ENCODE measurements around the gene MVB12B.

DNA sequence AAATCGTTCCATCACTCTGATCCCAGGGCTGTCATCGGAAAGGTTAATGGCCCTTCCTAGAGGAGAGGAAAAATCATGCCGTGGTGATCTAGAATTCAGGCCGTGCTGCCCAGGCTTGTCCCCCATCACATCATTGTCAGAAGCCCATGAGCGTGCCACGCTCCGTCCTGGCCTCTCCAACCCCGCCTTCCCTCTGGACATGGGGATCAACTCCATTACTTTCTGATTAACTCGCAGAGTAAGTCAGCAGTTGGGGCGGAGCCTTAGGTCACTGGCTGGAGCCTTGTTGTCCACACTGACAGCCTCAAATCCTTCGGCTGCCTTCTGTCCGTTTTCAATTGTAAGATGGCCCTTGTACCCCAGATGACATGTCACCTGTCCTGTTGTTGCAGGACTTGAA, 75.0 kb downstream of the MVB12B start:
- TF ChIP-seq, protein P1, sequence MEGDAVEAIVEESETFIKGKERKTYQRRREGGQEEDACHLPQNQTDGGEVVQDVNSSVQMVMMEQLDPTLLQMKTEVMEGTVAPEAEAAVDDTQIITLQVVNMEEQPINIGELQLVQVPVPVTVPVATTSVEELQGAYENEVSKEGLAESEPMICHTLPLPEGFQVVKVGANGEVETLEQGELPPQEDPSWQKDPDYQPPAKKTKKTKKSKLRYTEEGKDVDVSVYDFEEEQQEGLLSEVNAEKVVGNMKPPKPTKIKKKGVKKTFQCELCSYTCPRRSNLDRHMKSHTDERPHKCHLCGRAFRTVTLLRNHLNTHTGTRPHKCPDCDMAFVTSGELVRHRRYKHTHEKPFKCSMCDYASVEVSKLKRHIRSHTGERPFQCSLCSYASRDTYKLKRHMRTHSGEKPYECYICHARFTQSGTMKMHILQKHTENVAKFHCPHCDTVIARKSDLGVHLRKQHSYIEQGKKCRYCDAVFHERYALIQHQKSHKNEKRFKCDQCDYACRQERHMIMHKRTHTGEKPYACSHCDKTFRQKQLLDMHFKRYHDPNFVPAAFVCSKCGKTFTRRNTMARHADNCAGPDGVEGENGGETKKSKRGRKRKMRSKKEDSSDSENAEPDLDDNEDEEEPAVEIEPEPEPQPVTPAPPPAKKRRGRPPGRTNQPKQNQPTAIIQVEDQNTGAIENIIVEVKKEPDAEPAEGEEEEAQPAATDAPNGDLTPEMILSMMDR (IDR thresholded peaks at IDR 0.05), result no peak
- no peak for TF ChIP-seq POLR2A (IDR thresholded peaks at IDR 0.05)

All from Peyer's patch (tissue), 4 donors.